Right lobe of liver (tissue), 6 donors: Measurements from ENCODE around the gene ERN1. TPM values are rescaled to one million over a fixed set of nuclear protein-coding genes. Genes with fewer than 3 reads are reported as not detected.

Experiments
- ATAC-seq, 4 donors: fragments of 200-7000 bp; cut with Tn5 transposase; one replicate each; pipeline ENCODE4 v1.9.1; 2020; ENCODE audit warnings: mild to moderate bottlenecking in 4 of 4, moderate library complexity in 4 of 4
- DNase-seq, 3 donors: peaks; one replicate each; pipeline ENCODE4 v3.0.0-alpha.2; 2020
- H3K27ac ChIP-seq, 3 donors: fragments of 200-600 bp; one replicate each; pipeline ENCODE4 v1.8.0; 2022
- H3K27me3 ChIP-seq, 2 donors: fragments of 200-600 bp; one replicate each; pipeline ENCODE4 v1.8.0; 2022
- H3K36me3 ChIP-seq, 4 donors: fragments of 200-600 bp; sonication (generic) in 1 of 4; one replicate each; pipeline versions ENCODE4 v1.5.1 to v1.8.0; 2017 to 2022; ENCODE audit warnings: control low read depth in 1 of 4
- H3K4me1 ChIP-seq, 4 donors: fragments of 200-600 bp; sonication (generic) in 1 of 4; one replicate each; pipeline versions ENCODE4 v1.5.1 to v1.8.0; 2017 to 2022; ENCODE audit warnings: control low read depth in 1 of 4
- H3K4me3 ChIP-seq, 3 donors: fragments of 200-600 bp; one replicate each; pipeline ENCODE4 v1.8.0; 2022
- H3K9me3 ChIP-seq, 4 donors: fragments of 200-600 bp; sonication (generic) in 1 of 4; one replicate each; pipeline versions ENCODE4 v1.5.1 to v1.8.0; 2017 to 2022; ENCODE audit warnings: control low read depth in 1 of 4
- POLR2A ChIP-seq: fragments of 450-650 bp; IDR thresholded peaks from one replicate; pipeline ENCODE4 v1.6.1; 2017; ENCODE audit warnings: antibody characterized with exemption, mild to moderate bottlenecking
- WGBS: methylation state at CpG from one replicate; pipeline ENCODE4 v1.1.6; 2018; ENCODE audit warnings: low coverage, low lambda C conversion rate; ENCODE audit not compliant: insufficient coverage; ENCODE audit errors: missing lambda C conversion rate; 5-methylcytosine and 5-hydroxymethylcytosine counted together
- intact Hi-C, 2 donors: fragments of 100-400 bp; cut with DNase I; formaldehyde crosslinking; loops; one replicate each; pipeline versions ENCODE4 v1.11.2 to v1.14.1; 2022
- total RNA-seq, 6 experiments: library from RNA; depleted of rRNA in 2 of 6; stranded (reverse); fragments of >200 nt in 2 of 6; fragmentation: NEBNext Ultra II Directional in 3 of 6; extraction: Animal tissue kit (Norgen Biotek cat#: 25700) in 3 of 6; gene quantifications; one replicate each; pipeline versions ENCODE4 v1.1.0 to v1.2.4, GENCODE V29; 2016 to 2023
- TF ChIP-seq, protein P1 (sequence below), 4 donors: fragments of 200-600 bp in 3 of 4; fragments of 450-650 bp in 1 of 4; IDR thresholded peaks; one replicate each; pipeline versions ENCODE4 v1.5.1 to v1.8.0; 2016 to 2022; ENCODE audit warnings: antibody characterized with exemption in 4 of 4, mild to moderate bottlenecking in 2 of 4
- donor health status: DM: no; HTN: yes; CAD: no.
- donor health status: DM: no; HTN: no; CAD: no.
- donor health status: DM: no; HTN: no; CAD: no.
- donor health status: DM: no; HTN: yes; CAD: no.
- donor health status: DM: no; HTN: yes; CAD: no.

ERN1 gene
- total RNA-seq, 6 experiments from 2014 or later: 22.7 to 47.6 (median 28.7) TPM

- peak overlapping the region in 1 of 3 donors; percentile 15 for H3K27ac ChIP-seq
- H3K27me3 ChIP-seq: no peaks in the 10 kb centered on the region
- WGBS: 82% methylated on average over 6 of the region's 6 CpGs
- H3K36me3 ChIP-seq: no peaks in the 10 kb centered on the region
- intact Hi-C loops: no loop called here
- ATAC-seq: no peak
- TF ChIP-seq, protein P1, sequence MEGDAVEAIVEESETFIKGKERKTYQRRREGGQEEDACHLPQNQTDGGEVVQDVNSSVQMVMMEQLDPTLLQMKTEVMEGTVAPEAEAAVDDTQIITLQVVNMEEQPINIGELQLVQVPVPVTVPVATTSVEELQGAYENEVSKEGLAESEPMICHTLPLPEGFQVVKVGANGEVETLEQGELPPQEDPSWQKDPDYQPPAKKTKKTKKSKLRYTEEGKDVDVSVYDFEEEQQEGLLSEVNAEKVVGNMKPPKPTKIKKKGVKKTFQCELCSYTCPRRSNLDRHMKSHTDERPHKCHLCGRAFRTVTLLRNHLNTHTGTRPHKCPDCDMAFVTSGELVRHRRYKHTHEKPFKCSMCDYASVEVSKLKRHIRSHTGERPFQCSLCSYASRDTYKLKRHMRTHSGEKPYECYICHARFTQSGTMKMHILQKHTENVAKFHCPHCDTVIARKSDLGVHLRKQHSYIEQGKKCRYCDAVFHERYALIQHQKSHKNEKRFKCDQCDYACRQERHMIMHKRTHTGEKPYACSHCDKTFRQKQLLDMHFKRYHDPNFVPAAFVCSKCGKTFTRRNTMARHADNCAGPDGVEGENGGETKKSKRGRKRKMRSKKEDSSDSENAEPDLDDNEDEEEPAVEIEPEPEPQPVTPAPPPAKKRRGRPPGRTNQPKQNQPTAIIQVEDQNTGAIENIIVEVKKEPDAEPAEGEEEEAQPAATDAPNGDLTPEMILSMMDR (IDR thresholded peaks at IDR 0.05): no peak
- TF ChIP-seq POLR2A: no peak
- H3K4me3 ChIP-seq: no peak overlapping the region
- no peaks in the 10 kb centered on the region for H3K4me1 ChIP-seq
- no peaks in the 10 kb centered on the region for H3K9me3 ChIP-seq
- DNase-seq: peak in 1 of 3 donors; percentile 11
These were observed 114.5 kb downstream of the ERN1 start for GRCh38 chr17:64015447-64015846.

DNA sequence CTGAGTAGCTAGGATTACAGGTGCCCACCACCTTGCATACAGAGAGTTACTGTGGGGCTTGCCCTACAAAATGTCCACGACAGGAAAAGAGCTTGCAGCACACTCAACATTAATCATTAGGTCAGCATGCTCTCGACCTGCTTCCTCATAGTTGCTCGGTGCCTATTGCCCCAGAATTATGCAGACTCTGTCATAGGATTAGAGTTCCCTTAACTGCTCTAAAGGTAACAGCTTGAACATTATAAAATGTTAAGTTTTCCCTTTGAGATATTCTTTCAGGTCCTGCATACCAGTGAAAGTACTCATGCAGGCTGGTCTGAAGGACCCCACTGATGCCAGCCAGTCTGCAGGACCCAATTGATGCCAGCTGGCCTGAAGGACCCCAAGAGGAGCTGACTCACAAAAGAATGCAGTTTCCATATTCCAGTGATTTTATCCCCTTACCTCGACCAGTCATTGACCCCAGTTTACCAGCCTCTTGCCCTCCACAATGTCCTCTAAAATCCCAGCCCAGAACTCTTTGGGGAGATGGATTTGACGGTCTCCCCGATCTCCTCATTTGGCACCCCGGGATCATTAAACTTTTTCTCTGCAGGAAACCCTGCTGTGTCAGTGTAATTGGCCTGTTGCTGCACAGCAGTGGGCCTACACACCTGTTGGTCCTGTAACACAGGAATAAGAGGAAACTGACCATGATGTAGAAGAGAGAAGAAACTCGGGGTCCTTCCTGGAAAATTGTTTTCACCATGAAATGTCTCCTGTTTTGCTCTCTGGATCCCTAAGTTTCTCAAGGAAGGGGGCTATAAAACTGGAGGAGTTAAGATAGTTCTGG is 120.2 kb downstream of the ERN1 start:
- 56% methylated on average over 8 of the region's 8 CpGs for WGBS
- no peaks in the 10 kb centered on the region for H3K36me3 ChIP-seq
- H3K27me3 ChIP-seq: no peaks in the 10 kb centered on the region
- DNase-seq: peak in 1 of 3 donors; percentile 36
- H3K9me3 ChIP-seq: no peaks in the 10 kb centered on the region
- intact Hi-C loops: loop anchor here in 1 of 2 donors (10.0 kb wide), 1 partner anchor 65 kb away; no protein-coding TSS in a partner anchor
- TF ChIP-seq, protein P1 (IDR thresholded peaks at IDR 0.05): no peak
- no peak for TF ChIP-seq POLR2A
- peaks cover 0 to 3% (median 0%) of the 10 kb centered on the region in 4 donors for H3K4me1 ChIP-seq
- peak overlapping the region in 1 of 3 donors; percentile 7 for H3K27ac ChIP-seq
- no peak overlapping the region for H3K4me3 ChIP-seq
- ATAC-seq: peak; percentile 22 to 58 (median 36)

GRCh38 chr17:64008830-64009229 is 121.1 kb downstream of the ERN1 start:
- Histone ChIP-seq H3K27me3 (no peaks in the 10 kb centered on the region), H3K4me1 (peaks cover 0 to 3% (median 0%) of the 10 kb centered on the region in 4 donors), H3K27ac (peak overlapping the region in 1 of 3 donors; percentile 13), H3K4me3 (no peak overlapping the region), H3K36me3 (no peaks in the 10 kb centered on the region), H3K9me3 (no peaks in the 10 kb centered on the region)
- intact Hi-C loops: loop anchor here in 1 of 2 donors (10.0 kb wide), 1 partner anchor 64 kb away; no protein-coding TSS in a partner anchor
- no peak for TF ChIP-seq POLR2A
- TF ChIP-seq, protein P1 (IDR thresholded peaks at IDR 0.05): no peak
- DNase-seq (peak in 1 of 3 donors; percentile 36), ATAC-seq (no peak)
- 83% methylated on average over 2 of the region's 4 CpGs for WGBS

GRCh38 chr17:64008346-64008745 is 121.6 kb downstream of the ERN1 start:
- TF ChIP-seq, protein P1 (IDR thresholded peaks at IDR 0.05): no peak
- TF ChIP-seq POLR2A: no peak
- ATAC-seq: no peak
- 76% methylated on average over 4 of the region's 5 CpGs for WGBS
- Histone ChIP-seq H3K27me3 (no peaks in the 10 kb centered on the region), H3K27ac (no peak overlapping the region), H3K9me3 (no peaks in the 10 kb centered on the region), H3K36me3 (no peaks in the 10 kb centered on the region), H3K4me1 (peaks cover 0 to 3% (median 0%) of the 10 kb centered on the region in 4 donors), H3K4me3 (no peak overlapping the region)
- no peak for DNase-seq
- intact Hi-C loops: loop anchor here in 1 of 2 donors (10.0 kb wide), 1 partner anchor 64 kb away; no protein-coding TSS in a partner anchor
